Measurements from ENCODE around the gene CHN2. TPM values are rescaled to one million over a fixed set of nuclear protein-coding genes. Genes with fewer than 3 reads are reported as not detected.

CHN2 gene
- total and polyA plus RNA-seq, 8 donors = 2.8 to 8.9 (median 4.3) TPM

- no peak overlapping the region for H3K4me3 ChIP-seq
- TF ChIP-seq CTCF (IDR thresholded peaks at IDR 0.05) = no peak
- H3K27ac ChIP-seq = no peak overlapping the region
- no peak for ATAC-seq
- no peaks in the 10 kb centered on the region for H3K27me3 ChIP-seq
- no peaks in the 10 kb centered on the region for H3K4me1 ChIP-seq
- H3K36me3 ChIP-seq = no peaks in the 10 kb centered on the region
- no peak for DNase-seq
- H3K9me3 ChIP-seq = no peaks in the 10 kb centered on the region
- intact Hi-C loops (cut with DNase I) = no loop called here
Observed at GRCh38 chr7:29367784-29368183, 173.2 kb downstream of the CHN2 start.

GRCh38 chr7:29369909-29370488 is 175.4 kb downstream of the CHN2 start:
- DNase-seq (no peak), ATAC-seq (no peak)
- TF ChIP-seq CTCF (IDR thresholded peaks at IDR 0.05) = no peak
- no peaks in the 10 kb centered on the region for H3K9me3 ChIP-seq
- no peak overlapping the region for H3K4me3 ChIP-seq
- H3K4me1 ChIP-seq = no peaks in the 10 kb centered on the region
- H3K36me3 ChIP-seq = no peaks in the 10 kb centered on the region
- H3K27ac ChIP-seq = no peak overlapping the region
- intact Hi-C loops (cut with DNase I) = no loop called here
- no peaks in the 10 kb centered on the region for H3K27me3 ChIP-seq

- Histone ChIP-seq H3K9me3 (no peaks in the 10 kb centered on the region), H3K36me3 (no peaks in the 10 kb centered on the region), H3K27ac (no peak overlapping the region), H3K4me3 (no peak overlapping the region), H3K4me1 (no peaks in the 10 kb centered on the region), H3K27me3 (no peaks in the 10 kb centered on the region)
- ATAC-seq (peak; percentile 77), DNase-seq (no peak)
- TF ChIP-seq CTCF (IDR thresholded peaks at IDR 0.05) = no peak
- intact Hi-C loops (cut with DNase I) = no loop called here
Observed at GRCh38 chr7:29370531-29371314, 176.1 kb downstream of the CHN2 start.

- Histone ChIP-seq H3K27ac (no peak overlapping the region), H3K4me1 (no peaks in the 10 kb centered on the region), H3K4me3 (no peak overlapping the region), H3K9me3 (no peaks in the 10 kb centered on the region), H3K36me3 (no peaks in the 10 kb centered on the region), H3K27me3 (no peaks in the 10 kb centered on the region)
- ATAC-seq = no peak
- no peak for TF ChIP-seq CTCF (IDR thresholded peaks at IDR 0.05)
- intact Hi-C loops (cut with DNase I) = no loop called here
- no peak for DNase-seq
Observed at GRCh38 chr7:29371472-29371871, 176.9 kb downstream of the CHN2 start.

GRCh38 chr7:29372351-29373090 is 177.9 kb downstream of the CHN2 start:
- no peak for DNase-seq
- Histone ChIP-seq H3K4me1 (no peaks in the 10 kb centered on the region), H3K27me3 (no peaks in the 10 kb centered on the region), H3K36me3 (no peaks in the 10 kb centered on the region), H3K4me3 (no peak overlapping the region), H3K27ac (no peak overlapping the region), H3K9me3 (no peaks in the 10 kb centered on the region)
- no peak for ATAC-seq
- intact Hi-C loops (cut with DNase I) = no loop called here
- no peak for TF ChIP-seq CTCF (IDR thresholded peaks at IDR 0.05)
